VCaP (cell line): ENCODE data around the gene METAP1D.

Experiments used
- H3K27ac ChIP-seq: fragments of 450-650 bp; 2 replicates; pipeline ENCODE4 v1.5.1; 2017
- CTCF ChIP-seq: fragments of 450-650 bp; conservative IDR thresholded peaks from 2 replicates; pipeline ENCODE4 v1.5.1; 2017; ENCODE audit warnings: mild to moderate bottlenecking, moderate library complexity

Gene METAP1D

GRCh38 chr2:171999604-172000469 is at the start of gene METAP1D:
TSS of gene METAP1D (plus strand) at chr2:171999953. CDS start at chr2:171999970, 17 bp downstream.
- TF ChIP-seq CTCF: peak; percentile 24; the same call in 1 of the 2 replicates
- H3K27ac ChIP-seq: peak within 1 kb of the TSS; percentile 85

GRCh38 chr2:171952276-171952675 is 47.5 kb upstream of the METAP1D start:
- H3K27ac ChIP-seq: no peak overlapping the region
- no peak for TF ChIP-seq CTCF

GRCh38 chr2:171952748-171953147 is 47.0 kb upstream of the METAP1D start:
- TF ChIP-seq CTCF: no peak

GRCh38 chr2:171956135-171956825 is 43.5 kb upstream of the METAP1D start:
- TF ChIP-seq CTCF: no peak
- H3K27ac ChIP-seq: peak overlapping the region; percentile 44

More at GRCh38 chr2:171952748-171953147, 47.0 kb upstream of the METAP1D start:
- H3K27ac ChIP-seq: no peak overlapping the region

GRCh38 chr2:171957061-171957460 is 42.7 kb upstream of the METAP1D start:
- peak; percentile 55 for TF ChIP-seq CTCF
- peak overlapping the region; percentile 44 for H3K27ac ChIP-seq

GRCh38 chr2:171958475-171958874 is 41.3 kb upstream of the METAP1D start:
- no peak for TF ChIP-seq CTCF
- H3K27ac ChIP-seq: 0 out of 2 replicates have a peak overlapping the region, but pooled peaks have one; percentile 44

GRCh38 chr2:171959998-171960397 is 39.8 kb upstream of the METAP1D start:
- H3K27ac ChIP-seq: no peak overlapping the region
- TF ChIP-seq CTCF: no peak
